A673 (cell line): ENCODE measurements around the gene TMEM72. TPM values are rescaled to one million over a fixed set of nuclear protein-coding genes. Genes with fewer than 3 reads are reported as not detected.

Source experiments
- BruUV-seq: library from RNA; stranded (reverse); fragments of 400-500 nt; replicated peaks from 2 replicates; lab custom pipeline; 2021; lab: Mats Ljungman, UMichigan
- CTCF ChIA-PET: fragments of 300-600 bp; sonication (Branson Sonifier 250); formaldehyde crosslinking; loops from one replicate; lab custom pipeline; 2022; ENCODE audit warnings: antibody characterized with exemption; lab: Charles Lee
- POLR2A ChIA-PET: fragments of 300-600 bp; sonication (Branson Sonifier 250); formaldehyde crosslinking; loops from one replicate; lab custom pipeline; 2022; ENCODE audit warnings: antibody characterized with exemption; ENCODE audit not compliant: low non-redundant PET; lab: Charles Lee
- DNase-seq: peaks from one replicate; pipeline ENCODE4 v3.0.0-alpha.2; 2015; ENCODE audit warnings: low spot score
- H3K27ac ChIP-seq: fragments of 200-600 bp; sonication (generic); 2 replicates; pipeline ENCODE4 v1.5.1; 2016; ENCODE audit warnings: mixed run types, low read depth, mild to moderate bottlenecking, mixed read lengths, antibody characterized with exemption, low read length; ENCODE audit not compliant: poor library complexity, severe bottlenecking
- H3K27me3 ChIP-seq: fragments of 200-600 bp; sonication (generic); replicated peaks from 2 replicates; pipeline ENCODE4 v1.6.1; 2017; ENCODE audit warnings: mixed run types, low read depth, mild to moderate bottlenecking, mixed read lengths, antibody characterized with exemption, low read length; ENCODE audit not compliant: insufficient read depth, poor library complexity
- H3K36me3 ChIP-seq: fragments of 200-600 bp; sonication (generic); 2 replicates; pipeline ENCODE4 v1.6.1; 2016; ENCODE audit warnings: mixed run types, mild to moderate bottlenecking, mixed read lengths, antibody characterized with exemption, low read length; ENCODE audit not compliant: insufficient read depth, poor library complexity, severe bottlenecking
- H3K4me1 ChIP-seq: fragments of 200-600 bp; sonication (generic); 2 replicates; pipeline ENCODE4 v1.6.1; 2017; ENCODE audit warnings: mixed run types, mild to moderate bottlenecking, mixed read lengths, antibody characterized with exemption, low read length; ENCODE audit not compliant: insufficient read depth, poor library complexity, severe bottlenecking
- H3K4me3 ChIP-seq: fragments of 200-600 bp; sonication (generic); 2 replicates; pipeline ENCODE4 v1.5.1; 2016; ENCODE audit warnings: low read depth, mixed run types, mild to moderate bottlenecking, mixed read lengths, low read length; ENCODE audit not compliant: poor library complexity, severe bottlenecking
- H3K9me3 ChIP-seq: fragments of 200-600 bp; sonication (generic); 2 replicates; pipeline ENCODE4 v1.6.1; 2016; ENCODE audit warnings: mixed run types, low read depth, mild to moderate bottlenecking, mixed read lengths, antibody characterized with exemption, low read length; ENCODE audit not compliant: poor library complexity, severe bottlenecking
- EZH2 ChIP-seq: fragments of 200-600 bp; sonication (generic); IDR thresholded peaks from 2 replicates; pipeline ENCODE4 v1.6.1; 2017; ENCODE audit warnings: borderline replicate concordance, low read depth, mild to moderate bottlenecking, mixed read lengths, antibody characterized with exemption, low read length; ENCODE audit not compliant: poor library complexity, severe bottlenecking
- intact Hi-C: fragments of 100-400 bp; cut with micrococcal nuclease; formaldehyde crosslinking; loops from one replicate; pipeline ENCODE4 v1.10.0; 2022; ENCODE audit not compliant: unreplicated experiment
- total RNA-seq: library from RNA; stranded (reverse); gene quantifications from 2 replicates; pipeline ENCODE4 v1.2.3, GENCODE V29; 2021
- TF ChIP-seq, protein P1 (sequence below): fragments of 300-800, 200-600 bp; sonication (generic); conservative IDR thresholded peaks from 2 replicates; pipeline ENCODE4 v1.5.1; 2017; ENCODE audit warnings: low read depth, mild to moderate bottlenecking, antibody characterized with exemption, low read length, moderate library complexity, mixed read lengths

Gene TMEM72
- total RNA-seq, 1 experiment from 2014 or later: 0.80 TPM

DNA sequence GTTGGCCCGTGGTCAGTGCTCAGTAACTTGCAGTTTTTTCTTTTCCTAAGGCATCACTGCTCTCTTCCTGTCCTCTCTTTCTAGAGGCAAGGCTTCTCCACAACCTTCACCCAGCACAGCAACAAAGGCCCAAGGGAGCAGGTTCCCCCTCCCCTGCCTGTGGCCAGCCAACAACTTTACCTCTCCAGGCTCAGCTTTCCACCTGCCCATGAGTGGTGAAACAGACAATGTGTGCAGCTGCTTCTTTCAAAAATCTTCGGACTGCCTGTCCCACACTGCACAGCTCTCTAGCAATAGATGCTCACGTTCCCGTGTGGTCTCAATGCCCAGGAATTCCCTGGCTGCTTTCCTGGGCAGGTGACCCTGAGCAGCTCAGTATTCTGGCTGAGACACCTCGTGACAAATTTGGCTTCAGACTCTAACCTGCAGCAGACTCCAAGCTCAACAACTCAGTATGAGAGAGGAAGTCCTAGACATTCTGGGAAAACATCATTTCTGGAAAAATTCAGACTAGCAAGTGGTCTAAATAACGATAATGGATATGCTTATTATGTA is 28.9 kb upstream of the TMEM72 start:
- no peaks in the 10 kb centered on the region for H3K9me3 ChIP-seq
- no peak overlapping the region for H3K4me3 ChIP-seq
- intact Hi-C loops: no loop called here
- H3K36me3 ChIP-seq: no peaks in the 10 kb centered on the region
- ChIA-PET POLR2A (no interaction called here), CTCF (no interaction called here)
- no TSS peak for BruUV-seq
- TF ChIP-seq, protein P1, sequence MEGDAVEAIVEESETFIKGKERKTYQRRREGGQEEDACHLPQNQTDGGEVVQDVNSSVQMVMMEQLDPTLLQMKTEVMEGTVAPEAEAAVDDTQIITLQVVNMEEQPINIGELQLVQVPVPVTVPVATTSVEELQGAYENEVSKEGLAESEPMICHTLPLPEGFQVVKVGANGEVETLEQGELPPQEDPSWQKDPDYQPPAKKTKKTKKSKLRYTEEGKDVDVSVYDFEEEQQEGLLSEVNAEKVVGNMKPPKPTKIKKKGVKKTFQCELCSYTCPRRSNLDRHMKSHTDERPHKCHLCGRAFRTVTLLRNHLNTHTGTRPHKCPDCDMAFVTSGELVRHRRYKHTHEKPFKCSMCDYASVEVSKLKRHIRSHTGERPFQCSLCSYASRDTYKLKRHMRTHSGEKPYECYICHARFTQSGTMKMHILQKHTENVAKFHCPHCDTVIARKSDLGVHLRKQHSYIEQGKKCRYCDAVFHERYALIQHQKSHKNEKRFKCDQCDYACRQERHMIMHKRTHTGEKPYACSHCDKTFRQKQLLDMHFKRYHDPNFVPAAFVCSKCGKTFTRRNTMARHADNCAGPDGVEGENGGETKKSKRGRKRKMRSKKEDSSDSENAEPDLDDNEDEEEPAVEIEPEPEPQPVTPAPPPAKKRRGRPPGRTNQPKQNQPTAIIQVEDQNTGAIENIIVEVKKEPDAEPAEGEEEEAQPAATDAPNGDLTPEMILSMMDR: no peak
- no peak for TF ChIP-seq EZH2
- H3K4me1 ChIP-seq: peaks cover 9% of the 10 kb centered on the region
- H3K27me3 ChIP-seq: no peaks in the 10 kb centered on the region
- DNase-seq: no peak
- H3K27ac ChIP-seq: no peak overlapping the region

DNA sequence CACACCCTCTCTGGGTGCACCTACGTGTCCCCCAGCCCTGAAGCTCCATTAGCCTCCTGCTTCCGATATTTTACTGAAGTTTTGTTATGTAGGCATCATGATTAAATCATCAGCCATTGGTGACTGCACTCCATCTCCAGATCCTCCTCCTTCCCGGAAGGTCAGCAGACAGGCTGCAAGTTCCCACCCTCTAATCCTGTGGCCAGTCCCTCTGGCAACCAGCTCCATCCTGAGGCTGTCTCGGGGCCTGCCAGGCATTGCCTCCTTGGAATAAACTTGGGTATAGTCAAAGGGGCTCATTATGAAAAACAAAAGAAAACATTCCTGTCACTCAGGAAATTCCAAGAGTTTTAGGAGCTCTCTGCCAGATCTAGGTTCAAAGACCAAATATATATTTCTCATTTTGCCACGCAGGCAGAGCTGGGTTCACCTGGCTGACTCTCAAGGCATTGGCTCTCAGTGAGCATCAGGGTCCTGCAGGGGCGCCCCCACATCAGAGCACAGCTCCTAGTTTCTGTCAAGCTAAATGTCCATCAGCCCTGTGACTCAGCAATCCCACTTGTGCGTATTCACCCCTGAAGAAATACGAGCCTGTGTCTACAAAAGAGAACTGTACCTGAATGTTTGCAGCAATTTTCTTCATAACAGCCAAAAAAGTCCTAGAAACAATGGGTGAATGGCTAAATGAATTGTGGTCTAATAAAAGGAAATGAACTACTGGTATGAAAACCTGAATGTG is 27.4 kb upstream of the TMEM72 start:
- Histone ChIP-seq H3K36me3 (no peaks in the 10 kb centered on the region), H3K27ac (no peak overlapping the region), H3K4me1 (peaks cover 6% of the 10 kb centered on the region), H3K27me3 (no peaks in the 10 kb centered on the region), H3K4me3 (no peak overlapping the region), H3K9me3 (no peaks in the 10 kb centered on the region)
- CTCF ChIA-PET: no interaction called here
- BruUV-seq: no TSS peak
- intact Hi-C loops: no loop called here
- POLR2A ChIA-PET: no interaction called here
- no peak for DNase-seq
- TF ChIP-seq, protein P1: no peak
- no peak for TF ChIP-seq EZH2

DNA sequence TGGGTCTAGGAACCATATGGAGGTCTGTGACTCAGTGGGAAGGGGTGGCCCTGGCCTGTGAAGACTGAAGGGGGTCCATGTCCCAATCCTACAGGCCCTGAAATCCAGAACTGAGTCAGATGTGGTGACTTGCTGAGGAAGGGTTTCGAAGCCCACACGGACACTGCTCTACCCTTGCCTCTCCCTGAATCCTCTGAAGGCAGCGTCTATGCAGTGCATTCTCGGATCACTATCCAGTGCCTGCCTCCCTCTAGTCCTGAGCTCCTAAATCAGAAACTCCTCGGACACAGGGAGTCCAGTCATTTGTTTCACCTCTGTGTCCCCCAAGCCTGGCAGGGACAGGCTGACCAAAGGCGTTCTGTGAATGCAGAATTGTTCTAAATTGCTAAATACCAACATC is 25.4 kb upstream of the TMEM72 start:
- BruUV-seq: no TSS peak
- no peak for DNase-seq
- Histone ChIP-seq H3K4me1 (no peaks in the 10 kb centered on the region), H3K4me3 (no peak overlapping the region), H3K36me3 (no peaks in the 10 kb centered on the region), H3K27me3 (no peaks in the 10 kb centered on the region), H3K27ac (no peak overlapping the region), H3K9me3 (no peaks in the 10 kb centered on the region)
- TF ChIP-seq, protein P1: no peak
- intact Hi-C loops: no loop called here
- POLR2A ChIA-PET: no interaction called here
- CTCF ChIA-PET: no interaction called here
